Caco-2 (cell line): Measurements from ENCODE around the gene DOC2A. TPM values are rescaled to one million over a fixed set of nuclear protein-coding genes. Genes with fewer than 3 reads are reported as not detected.

Experiments
- BruUV-seq: library from RNA; stranded (reverse); fragments of 400-500 nt; replicated peaks from 2 replicates; lab custom pipeline; 2021; lab: Mats Ljungman, UMichigan
- CTCF ChIA-PET: fragments of 300-600 bp; sonication (Branson Sonifier 250); formaldehyde crosslinking; loops from one replicate; lab custom pipeline; 2022; ENCODE audit warnings: antibody characterized with exemption; lab: Charles Lee
- POLR2A ChIA-PET: fragments of 300-600 bp; sonication (Branson Sonifier 250); formaldehyde crosslinking; loops from one replicate; lab custom pipeline; 2022; ENCODE audit warnings: antibody characterized with exemption; lab: Charles Lee
- DNase-seq, 2 experiments: peaks; one replicate each; pipeline versions ENCODE4 v3.0.0 to v3.0.0-alpha.2; 2020 to 2022
- H3K27me3 ChIP-seq: replicated peaks from 2 replicates; pipeline ENCODE4 v1.6.0; 2011; ENCODE audit warnings: low read length; ENCODE audit not compliant: control insufficient read depth, insufficient read depth
- H3K36me3 ChIP-seq: 2 replicates; pipeline ENCODE4 v1.5.1; 2011; ENCODE audit warnings: low read length; ENCODE audit not compliant: control insufficient read depth, insufficient read depth
- H3K4me1 ChIP-seq: fragments of 250-450 bp; sonication (Bioruptor Pico); 2 replicates; pipeline ENCODE4 v1.5.1; 2020; ENCODE audit warnings: mild to moderate bottlenecking
- H3K4me3 ChIP-seq: 2 replicates; pipeline ENCODE4 v1.5.1; 2011; ENCODE audit warnings: low read depth, mild to moderate bottlenecking, control low read depth, low read length
- H3K9me3 ChIP-seq: fragments of 250-450 bp; sonication (Bioruptor Pico); 2 replicates; pipeline ENCODE4 v1.5.1; 2020; ENCODE audit warnings: mild to moderate bottlenecking, moderate library complexity
- H3K27ac Mint-ChIP-seq: one replicate; pipeline ENCODE4 v1.8.0; 2022; ENCODE audit warnings: mixed read lengths; ENCODE audit not compliant: unreplicated experiment
- H3K27me3 Mint-ChIP-seq: one replicate; pipeline ENCODE4 v1.8.0; 2022; ENCODE audit warnings: mixed read lengths; ENCODE audit not compliant: insufficient read depth, unreplicated experiment
- H3K36me3 Mint-ChIP-seq: one replicate; pipeline ENCODE4 v1.8.0; 2022; ENCODE audit warnings: mild to moderate bottlenecking, mixed read lengths; ENCODE audit not compliant: insufficient read depth, unreplicated experiment
- H3K4me1 Mint-ChIP-seq: one replicate; pipeline ENCODE4 v1.8.0; 2022; ENCODE audit warnings: low read depth, mixed read lengths; ENCODE audit not compliant: unreplicated experiment
- H3K4me3 Mint-ChIP-seq: one replicate; pipeline ENCODE4 v1.8.0; 2022; ENCODE audit warnings: mild to moderate bottlenecking, moderate library complexity, mixed read lengths; ENCODE audit not compliant: unreplicated experiment
- H3K9me3 Mint-ChIP-seq: one replicate; pipeline ENCODE4 v1.8.0; 2022; ENCODE audit warnings: mixed read lengths; ENCODE audit not compliant: unreplicated experiment
- intact Hi-C: fragments of 100-400 bp; cut with micrococcal nuclease; formaldehyde crosslinking; loops from one replicate; pipeline ENCODE4 v1.10.0; 2022; ENCODE audit not compliant: unreplicated experiment
- total RNA-seq: library from RNA; stranded (reverse); gene quantifications from 2 replicates; pipeline ENCODE4 v1.2.3, GENCODE V29; 2022
- TF ChIP-seq, protein P1 (sequence below), 2 experiments: fragments of 200-600 bp in 1 of 2; IDR thresholded peaks; 1 replicate in 1 of 2; 2 replicates in 1 of 2; pipeline versions ENCODE4 v1.5.1 to v1.8.0; 2011 to 2022; ENCODE audit warnings: antibody characterized with exemption in 1 of 2, control low read depth in 1 of 2, inconsistent platforms in 1 of 2, low read depth in 1 of 2, low read length in 1 of 2, mild to moderate bottlenecking in 1 of 2, moderate library complexity in 1 of 2; ENCODE audit not compliant: insufficient read depth in 1 of 2, severe bottlenecking in 1 of 2, unreplicated experiment in 1 of 2

The DOC2A gene
- total RNA-seq, 1 experiment from 2014 or later: 3.5 TPM

DNA sequence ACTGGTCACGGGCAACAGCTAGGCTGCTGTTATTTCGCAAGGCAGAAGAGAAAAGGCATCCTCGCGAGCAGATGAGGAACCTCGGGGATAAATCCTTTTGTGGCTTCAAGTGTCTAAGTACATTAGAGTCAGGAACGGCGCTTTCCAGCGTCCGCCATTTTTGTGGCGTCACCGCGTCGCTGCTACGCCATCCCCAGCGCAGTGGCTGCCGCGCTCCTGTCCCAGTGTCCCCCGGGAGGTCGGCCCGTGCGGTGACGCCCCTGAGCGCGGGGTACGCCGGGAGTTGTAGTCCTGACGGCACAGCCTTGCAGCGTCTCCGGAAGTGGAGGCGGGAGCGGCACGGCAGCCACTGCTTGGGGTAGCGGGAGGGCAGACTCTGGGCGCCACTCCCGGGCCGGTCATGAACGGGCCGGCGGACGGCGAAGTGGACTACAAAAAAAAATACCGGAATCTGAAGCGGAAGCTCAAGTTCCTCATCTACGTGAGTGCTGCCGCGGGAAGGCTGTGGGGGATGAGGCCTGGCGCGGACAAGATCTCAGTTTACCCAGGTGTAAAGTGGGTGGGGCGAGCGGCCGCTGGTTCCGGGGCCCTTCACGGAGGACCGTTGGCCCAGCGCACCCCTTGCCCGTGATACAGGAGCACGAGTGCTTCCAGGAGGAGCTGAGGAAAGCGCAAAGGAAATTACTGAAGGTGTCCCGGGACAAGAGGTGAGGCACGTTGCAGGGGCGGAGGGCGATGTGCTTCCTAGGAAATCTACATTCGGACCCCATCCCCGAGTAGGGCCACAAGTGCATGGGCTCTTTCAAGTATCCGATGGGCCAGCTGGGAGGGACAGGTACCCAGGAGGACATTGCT, 14.7 kb downstream of the DOC2A start, which contains the start of gene INO80E:
INO80E (plus strand) TSS at position 331 of the 855 bp plus-strand sequence; CDS start at position 401, 70 bp downstream.
- POLR2A ChIA-PET: interaction anchor here (0.5 to 1.6 kb wide), 3 partner anchors 15 to 71 kb away, joined by 9 to 15 read pairs (median 10); partner anchors contain the start of genes KCTD13 and TAOK2
- no peaks in the 10 kb centered on the region for H3K9me3 ChIP-seq
- Mint-ChIP-seq H3K4me1 (peaks cover 12% of the 10 kb centered on the region), H3K4me3 (peak within 1 kb of the TSS; percentile 99), H3K27ac (peak within 1 kb of the TSS; percentile 65), H3K27me3 (no peaks in the 10 kb centered on the region), H3K9me3 (no peaks in the 10 kb centered on the region), H3K36me3 (peaks cover 44% of the 10 kb centered on the region)
- H3K4me3 ChIP-seq: peak within 1 kb of the TSS; percentile 68
- TF ChIP-seq, protein P1, sequence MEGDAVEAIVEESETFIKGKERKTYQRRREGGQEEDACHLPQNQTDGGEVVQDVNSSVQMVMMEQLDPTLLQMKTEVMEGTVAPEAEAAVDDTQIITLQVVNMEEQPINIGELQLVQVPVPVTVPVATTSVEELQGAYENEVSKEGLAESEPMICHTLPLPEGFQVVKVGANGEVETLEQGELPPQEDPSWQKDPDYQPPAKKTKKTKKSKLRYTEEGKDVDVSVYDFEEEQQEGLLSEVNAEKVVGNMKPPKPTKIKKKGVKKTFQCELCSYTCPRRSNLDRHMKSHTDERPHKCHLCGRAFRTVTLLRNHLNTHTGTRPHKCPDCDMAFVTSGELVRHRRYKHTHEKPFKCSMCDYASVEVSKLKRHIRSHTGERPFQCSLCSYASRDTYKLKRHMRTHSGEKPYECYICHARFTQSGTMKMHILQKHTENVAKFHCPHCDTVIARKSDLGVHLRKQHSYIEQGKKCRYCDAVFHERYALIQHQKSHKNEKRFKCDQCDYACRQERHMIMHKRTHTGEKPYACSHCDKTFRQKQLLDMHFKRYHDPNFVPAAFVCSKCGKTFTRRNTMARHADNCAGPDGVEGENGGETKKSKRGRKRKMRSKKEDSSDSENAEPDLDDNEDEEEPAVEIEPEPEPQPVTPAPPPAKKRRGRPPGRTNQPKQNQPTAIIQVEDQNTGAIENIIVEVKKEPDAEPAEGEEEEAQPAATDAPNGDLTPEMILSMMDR (IDR thresholded peaks at IDR 0.05; ENCODE audit: insufficient read depth in 1 of 2, low read depth in 1 of 2, low read length in 1 of 2, severe bottlenecking in 1 of 2, unreplicated experiment in 1 of 2): no peak
- no peaks in the 10 kb centered on the region for H3K36me3 ChIP-seq
- H3K27me3 ChIP-seq: no peaks in the 10 kb centered on the region
- CTCF ChIA-PET: interaction anchor here (1.2 kb wide), 1 partner anchor 23 kb away, joined by 4 read pairs; no protein-coding TSS in a partner anchor
- BruUV-seq: no TSS peak
- H3K4me1 ChIP-seq: peaks cover 11% of the 10 kb centered on the region; the same call in 1 of the 2 replicates
- peak; percentile 97 to 98 for DNase-seq
- intact Hi-C loops: loop anchor here (1.0 to 10.0 kb wide), 2 partner anchors 34 to 181 kb away; partner anchors contain the start of genes PAGR1, PRRT2 and TMEM219

GRCh38 chr16:29995324-29995910, 15.4 kb downstream of the DOC2A start, which contains the start of gene HIRIP3:
HIRIP3 (minus strand) TSS chr16:29995617; CDS start chr16:29995605, 12 bp downstream.
- no peaks in the 10 kb centered on the region for H3K36me3 ChIP-seq
- DNase-seq: peak; percentile 86 to 87
- Mint-ChIP-seq H3K9me3 (no peaks in the 10 kb centered on the region), H3K4me1 (peaks cover 12% of the 10 kb centered on the region), H3K36me3 (peaks cover 44% of the 10 kb centered on the region), H3K4me3 (peak within 1 kb of the TSS; percentile 99), H3K27me3 (no peaks in the 10 kb centered on the region), H3K27ac (peak within 1 kb of the TSS; percentile 65)
- intact Hi-C loops: loop anchor here (1.0 to 10.0 kb wide), 2 partner anchors 33 to 181 kb away; partner anchors contain the start of genes PAGR1, PRRT2 and TMEM219
- CTCF ChIA-PET: interaction anchor here (1.2 kb wide), 1 partner anchor 22 kb away, joined by 4 read pairs; no protein-coding TSS in a partner anchor
- no peaks in the 10 kb centered on the region for H3K27me3 ChIP-seq
- POLR2A ChIA-PET: interaction anchor here (1.2 to 1.6 kb wide), 2 partner anchors 22 to 70 kb away, joined by 9 to 15 read pairs; partner anchors contain the start of genes KCTD13 and TAOK2
- H3K9me3 ChIP-seq: no peaks in the 10 kb centered on the region
- peak within 1 kb of the TSS; percentile 68 for H3K4me3 ChIP-seq
- peaks cover 11% of the 10 kb centered on the region; the same call in 1 of the 2 replicates for H3K4me1 ChIP-seq
- BruUV-seq: TSS peak; percentile 45
- TF ChIP-seq, protein P1 (IDR thresholded peaks at IDR 0.05; ENCODE audit: insufficient read depth in 1 of 2, low read depth in 1 of 2, low read length in 1 of 2, severe bottlenecking in 1 of 2, unreplicated experiment in 1 of 2): no peak
